Measurements from ENCODE around the gene PIK3AP1.
"Not testable (repeated sequence)": the region's sequence is repeated elsewhere in the genome, so short reads cannot be mapped to it uniquely, and the experiment has no call there.

DNA sequence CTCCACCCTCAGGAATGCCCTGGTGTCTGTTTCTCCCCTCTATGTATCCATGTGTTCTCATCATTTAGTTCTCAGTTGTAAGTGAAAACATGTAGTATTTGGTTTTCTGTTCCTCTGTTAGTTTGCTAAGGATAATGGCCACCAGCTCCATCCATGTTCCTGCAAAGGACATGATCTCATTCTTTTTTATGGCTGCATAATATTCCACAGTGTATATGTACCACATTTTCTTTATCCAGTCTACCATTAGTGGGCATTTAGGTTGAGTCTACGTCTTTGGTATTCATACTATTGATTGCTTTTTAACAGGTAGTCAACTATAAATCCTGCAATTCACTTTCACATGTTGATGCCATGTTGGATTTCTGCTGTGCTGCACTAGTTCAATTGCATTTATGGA, 39.9 kb downstream of the PIK3AP1 start:
- TF ChIP-seq CTCF, POLR2A (IDR thresholded peaks at IDR 0.05): not testable (repeated sequence)

Measured in uterus (tissue), 2 donors.